CD4-positive, alpha-beta T cell (primary cell): Measurements from ENCODE around the gene PTPRD. TPM values are rescaled to one million over a fixed set of nuclear protein-coding genes. Genes with fewer than 3 reads are reported as not detected.
"Not testable (repeated sequence)": the region's sequence is repeated elsewhere in the genome, so short reads cannot be mapped to it uniquely, and the experiment has no call there.

ENCODE experiments used
- ATAC-seq: fragments of 200-7000 bp; cut with Tn5 transposase; one replicate; pipeline ENCODE4 v1.10.0; 2022; ENCODE audit warnings: mild to moderate bottlenecking; ENCODE audit not compliant: poor library complexity
- CTCF ChIA-PET: fragments of 350-600 bp; sonication (Branson Sonifier 250); formaldehyde crosslinking; loops from one replicate; lab custom pipeline; 2021; ENCODE audit warnings: antibody characterized with exemption, inconsistent platforms; lab: Charles Lee
- POLR2A ChIA-PET: fragments of 350-600 bp; sonication (Branson Sonifier 250); formaldehyde crosslinking; loops from one replicate; lab custom pipeline; 2021; ENCODE audit warnings: antibody characterized with exemption, inconsistent platforms; lab: Charles Lee
- DNase-seq, 14 experiments: peaks; one replicate each; pipeline ENCODE4 v3.0.0-alpha.2; 2013 to 2020; ENCODE audit warnings: mixed read lengths in 2 of 14
- H3K27ac ChIP-seq, 2 donors: one replicate each; pipeline versions ENCODE4 v1.5.1 to v1.7.0; 2013; ENCODE audit warnings: low read length in 2 of 2, low read depth in 1 of 2, mild to moderate bottlenecking in 1 of 2
- H3K27me3 ChIP-seq, 2 experiments: 1 replicate in 1 of 2; 2 replicates in 1 of 2; pipeline versions ENCODE4 v1.6.1 to v1.7.0; 2013; ENCODE audit warnings: low read length in 2 of 2, control low read depth in 1 of 2, mild to moderate bottlenecking in 1 of 2, moderate library complexity in 1 of 2; ENCODE audit not compliant: insufficient read depth in 2 of 2, control insufficient read depth in 1 of 2
- H3K36me3 ChIP-seq: one replicate; pipeline ENCODE4 v1.6.1; 2013; ENCODE audit warnings: low read length, control low read depth; ENCODE audit not compliant: insufficient read depth
- H3K4me1 ChIP-seq: one replicate; pipeline ENCODE4 v1.6.1; 2013; ENCODE audit warnings: low read length, control low read depth; ENCODE audit not compliant: insufficient read depth
- H3K4me3 ChIP-seq: one replicate; pipeline ENCODE4 v1.5.1; 2013; ENCODE audit warnings: mild to moderate bottlenecking, low read length, moderate library complexity
- H3K9me3 ChIP-seq, 2 experiments: 1 replicate in 1 of 2; 2 replicates in 1 of 2; pipeline versions ENCODE4 v1.6.1 to v1.7.0; 2013; ENCODE audit warnings: low read length in 2 of 2, mild to moderate bottlenecking in 2 of 2, control low read depth in 1 of 2, moderate library complexity in 1 of 2; ENCODE audit not compliant: control insufficient read depth in 1 of 2, insufficient read depth in 1 of 2
- H3K27ac Mint-ChIP-seq: one replicate; pipeline ENCODE4 v1.8.0; 2020; ENCODE audit warnings: mixed read lengths
- H3K27me3 Mint-ChIP-seq: one replicate; pipeline ENCODE4 v1.8.0; 2021; ENCODE audit warnings: mixed read lengths
- H3K36me3 Mint-ChIP-seq: one replicate; pipeline ENCODE4 v1.8.0; 2021; ENCODE audit warnings: low read depth, mixed read lengths
- H3K4me1 Mint-ChIP-seq: one replicate; pipeline ENCODE4 v1.8.0; 2021; ENCODE audit warnings: low read depth, mixed read lengths
- H3K4me3 Mint-ChIP-seq: one replicate; pipeline ENCODE4 v1.8.0; 2020; ENCODE audit warnings: mild to moderate bottlenecking, mixed read lengths
- H3K9me3 Mint-ChIP-seq: one replicate; pipeline ENCODE4 v1.8.0; 2020; ENCODE audit warnings: mixed read lengths
- CTCF ChIP-seq: fragments of 200-600 bp; IDR thresholded peaks from one replicate; pipeline ENCODE4 v1.8.0; 2022; ENCODE audit warnings: antibody characterized with exemption, mild to moderate bottlenecking
- intact Hi-C, 2 experiments: fragments of 100-400 bp; cut with DNase I in 1 of 2; cut with micrococcal nuclease in 1 of 2; formaldehyde crosslinking; loops; one replicate each; pipeline versions ENCODE4 v1.15.1 to v1.9.0; 2023 to 2025; cut with DNase I, micrococcal nuclease
- total RNA-seq, 174 experiments: library from RNA in 2 of 174; stranded (reverse) in 2 of 174; gene quantifications; one replicate each; pipeline ENCODE4 v1.2.3 and lab custom pipeline; 2021 to 2026

Gene PTPRD
- total RNA-seq, 2 experiments from 2014 or later, result not detected

- ChIA-PET CTCF (no interaction called here), POLR2A (no interaction called here)
- no peak for ATAC-seq
- H3K4me3 Mint-ChIP-seq, result no peak overlapping the region
- H3K27ac Mint-ChIP-seq, result no peak overlapping the region
- H3K4me1 Mint-ChIP-seq, result no peaks in the 10 kb centered on the region
- H3K27me3 ChIP-seq, result no peaks in the 10 kb centered on the region
- no peaks in the 10 kb centered on the region for H3K27me3 Mint-ChIP-seq
- no peak overlapping the region for H3K4me3 ChIP-seq
- no peaks in the 10 kb centered on the region for H3K36me3 Mint-ChIP-seq
- H3K36me3 ChIP-seq, result no peaks in the 10 kb centered on the region
- no peaks in the 10 kb centered on the region for H3K4me1 ChIP-seq
- no peak for DNase-seq
- intact Hi-C loops, result no loop called here
- H3K27ac ChIP-seq, result no peak overlapping the region
- H3K9me3 Mint-ChIP-seq, result no peaks in the 10 kb centered on the region
- H3K9me3 ChIP-seq, result peaks cover 0 to 3% of the 10 kb centered on the region in 2 experiments
- TF ChIP-seq CTCF, result no peak
Measured at GRCh38 chr9:9100070-9100469, 1512.7 kb downstream of the PTPRD start.

- no peaks in the 10 kb centered on the region for H3K36me3 ChIP-seq
- POLR2A ChIA-PET, result no interaction called here
- DNase-seq, result no peak
- H3K4me1 Mint-ChIP-seq, result no peaks in the 10 kb centered on the region
- no peak overlapping the region for H3K27ac ChIP-seq
- H3K36me3 Mint-ChIP-seq, result no peaks in the 10 kb centered on the region
- intact Hi-C loops, result no loop called here
- H3K4me3 ChIP-seq, result no peak overlapping the region
- no peaks in the 10 kb centered on the region for H3K27me3 Mint-ChIP-seq
- peaks cover 4% of the 10 kb centered on the region for H3K9me3 Mint-ChIP-seq
- no peaks in the 10 kb centered on the region for H3K4me1 ChIP-seq
- CTCF ChIA-PET, result no interaction called here
- no peaks in the 10 kb centered on the region for H3K27me3 ChIP-seq
- H3K4me3 Mint-ChIP-seq, result no peak overlapping the region
- no peak overlapping the region for H3K27ac Mint-ChIP-seq
- TF ChIP-seq CTCF, result no peak
- ATAC-seq, result no peak
- H3K9me3 ChIP-seq, result peaks cover 0 to 3% of the 10 kb centered on the region in 2 experiments
Measured at GRCh38 chr9:9099646-9100045, 1513.2 kb downstream of the PTPRD start.

- H3K27ac Mint-ChIP-seq, H3K9me3 Mint-ChIP-seq, CTCF ChIA-PET, ATAC-seq, H3K9me3 ChIP-seq, H3K4me3 ChIP-seq, H3K27me3 Mint-ChIP-seq, intact Hi-C loops, H3K4me3 Mint-ChIP-seq, H3K36me3 Mint-ChIP-seq, H3K36me3 ChIP-seq, H3K27me3 ChIP-seq, H3K4me1 Mint-ChIP-seq, H3K4me1 ChIP-seq, DNase-seq, POLR2A ChIA-PET, H3K27ac ChIP-seq: not testable (repeated sequence)
Measured at GRCh38 chr9:9097254-9097653, 1515.5 kb downstream of the PTPRD start.

DNA sequence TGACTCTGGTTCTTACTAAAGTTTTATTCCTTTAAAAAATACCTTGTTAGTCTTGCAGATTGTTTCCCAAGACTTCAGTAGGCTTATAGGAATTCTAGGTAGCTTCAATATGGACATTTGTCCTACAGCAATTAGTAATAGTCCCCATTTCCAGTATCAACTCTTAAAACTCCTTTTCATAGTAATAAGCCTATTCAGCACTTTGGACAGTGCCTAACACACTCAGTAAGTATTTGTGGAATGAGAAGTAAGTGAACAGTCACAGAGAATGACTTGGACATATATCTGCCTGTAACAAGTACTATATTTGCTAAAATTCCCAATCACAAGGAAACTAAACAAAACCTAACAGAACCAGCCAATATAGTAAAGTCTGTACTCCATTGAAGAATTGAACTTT lies 1521.4 kb downstream of the PTPRD start:
- DNase-seq, result no peak
- Histone ChIP-seq H3K4me1 (no peaks in the 10 kb centered on the region), H3K27ac (no peak overlapping the region), H3K27me3 (no peaks in the 10 kb centered on the region), H3K9me3 (peaks cover 0 to 5% of the 10 kb centered on the region in 2 experiments), H3K36me3 (no peaks in the 10 kb centered on the region), H3K4me3 (no peak overlapping the region)
- intact Hi-C loops, result no loop called here
- ChIA-PET POLR2A (no interaction called here), CTCF (no interaction called here)
- Mint-ChIP-seq H3K4me1 (no peaks in the 10 kb centered on the region), H3K27me3 (no peaks in the 10 kb centered on the region), H3K27ac (no peak overlapping the region), H3K36me3 (no peaks in the 10 kb centered on the region), H3K9me3 (peaks cover 15% of the 10 kb centered on the region), H3K4me3 (no peak overlapping the region)
- no peak for TF ChIP-seq CTCF
- ATAC-seq, result no peak
